ENCODE measurements around the gene OIP5. TPM values are rescaled to one million over a fixed set of nuclear protein-coding genes. Genes with fewer than 3 reads are reported as not detected.
"Not testable (repeated sequence)": the region's sequence is repeated elsewhere in the genome, so short reads cannot be mapped to it uniquely, and the experiment has no call there.

OIP5 gene
- total and polyA plus RNA-seq, 4 donors = 0.47 to 1.5 (median 0.94) TPM

- H3K4me1 ChIP-seq (ENCODE audit: control insufficient read depth in 5 of 5, insufficient read depth in 5 of 5, low read length in 5 of 5) = no peaks in the 10 kb centered on the region
- H3K9ac ChIP-seq (ENCODE audit: insufficient read depth in 1 of 2, low read length in 2 of 2) = no peak overlapping the region
- H3K27ac ChIP-seq (ENCODE audit: low read depth in 1 of 2, low read length in 1 of 2) = peak overlapping the region in 1 of 2 donors; percentile 31
- ATAC-seq (ENCODE audit: insufficient read depth, low FRiP score) (no peak), DNase-seq (no peak)
- H3K36me3 ChIP-seq (ENCODE audit: control insufficient read depth in 4 of 4, insufficient read depth in 4 of 4, low read length in 4 of 4) = peaks cover 0 to 29% (median 15%) of the 10 kb centered on the region in 4 donors
- H3K27me3 ChIP-seq (ENCODE audit: control insufficient read depth in 3 of 3, insufficient read depth in 3 of 3, low read length in 2 of 3) = no peaks in the 10 kb centered on the region
- TF ChIP-seq CTCF (IDR thresholded peaks at IDR 0.05; ENCODE audit: control extremely low read depth, extremely low read depth) = no peak
- H3K4me3 ChIP-seq = no peak overlapping the region
- H3K9me3 ChIP-seq (ENCODE audit: control insufficient read depth in 4 of 4, insufficient read depth in 3 of 4, low read length in 3 of 4) = no peaks in the 10 kb centered on the region
Measured at GRCh38 chr15:41276831-41277230, 55.6 kb downstream of the OIP5 start.

GRCh38 chr15:41269887-41270286 is 62.5 kb downstream of the OIP5 start:
- H3K4me1 ChIP-seq (ENCODE audit: control insufficient read depth in 5 of 5, insufficient read depth in 5 of 5, low read length in 5 of 5) = no peaks in the 10 kb centered on the region
- no peak overlapping the region for H3K27ac ChIP-seq (ENCODE audit: low read depth in 1 of 2, low read length in 1 of 2)
- WGBS, 2 donors = 97% methylated on average over 2 of the region's 2 CpGs
- ATAC-seq (ENCODE audit: insufficient read depth, low FRiP score) (no peak), DNase-seq (no peak)
- no peak overlapping the region for H3K4me3 ChIP-seq
- no peaks in the 10 kb centered on the region for H3K27me3 ChIP-seq (ENCODE audit: control insufficient read depth in 3 of 3, insufficient read depth in 3 of 3, low read length in 2 of 3)
- no peaks in the 10 kb centered on the region for H3K9me3 ChIP-seq (ENCODE audit: control insufficient read depth in 4 of 4, insufficient read depth in 3 of 4, low read length in 3 of 4)
- TF ChIP-seq CTCF (IDR thresholded peaks at IDR 0.05; ENCODE audit: control extremely low read depth, extremely low read depth) = no peak
- H3K36me3 ChIP-seq (ENCODE audit: control insufficient read depth in 4 of 4, insufficient read depth in 4 of 4, low read length in 4 of 4) = peaks cover 0 to 17% (median 14%) of the 10 kb centered on the region in 4 donors
- no peak overlapping the region for H3K9ac ChIP-seq (ENCODE audit: insufficient read depth in 1 of 2, low read length in 2 of 2)

GRCh38 chr15:41263891-41264351 is 68.5 kb downstream of the OIP5 start:
- H3K36me3 ChIP-seq (ENCODE audit: control insufficient read depth in 4 of 4, insufficient read depth in 4 of 4, low read length in 4 of 4) = peaks cover 5 to 20% (median 8%) of the 10 kb centered on the region in 4 donors
- no peak for TF ChIP-seq CTCF (IDR thresholded peaks at IDR 0.05; ENCODE audit: control extremely low read depth, extremely low read depth)
- peak in 1 of 3 donors; percentile 22 for DNase-seq
- H3K27me3 ChIP-seq (ENCODE audit: control insufficient read depth in 3 of 3, insufficient read depth in 3 of 3, low read length in 2 of 3) = no peaks in the 10 kb centered on the region
- H3K9me3 ChIP-seq (ENCODE audit: control insufficient read depth in 4 of 4, insufficient read depth in 3 of 4, low read length in 3 of 4) = no peaks in the 10 kb centered on the region
- peaks cover 2 to 21% (median 4%) of the 10 kb centered on the region in 5 donors for H3K4me1 ChIP-seq (ENCODE audit: control insufficient read depth in 5 of 5, insufficient read depth in 5 of 5, low read length in 5 of 5)
- H3K4me3 ChIP-seq = no peak overlapping the region
- no peak overlapping the region for H3K9ac ChIP-seq (ENCODE audit: insufficient read depth in 1 of 2, low read length in 2 of 2)
- 49 to 52% methylated on average over 6 of the region's 6 CpGs for WGBS, 2 donors
- ATAC-seq (ENCODE audit: insufficient read depth, low FRiP score) = peak; percentile 41
- H3K27ac ChIP-seq (ENCODE audit: low read depth in 1 of 2, low read length in 1 of 2) = peak overlapping the region in 1 of 2 donors; percentile 1

- Histone ChIP-seq H3K27me3 (ENCODE audit: control insufficient read depth in 3 of 3, insufficient read depth in 3 of 3, low read length in 2 of 3) (no peaks in the 10 kb centered on the region), H3K4me3 (no peak overlapping the region), H3K4me1 (ENCODE audit: control insufficient read depth in 5 of 5, insufficient read depth in 5 of 5, low read length in 5 of 5) (peaks cover 2 to 24% (median 4%) of the 10 kb centered on the region in 5 donors), H3K9ac (ENCODE audit: insufficient read depth in 1 of 2, low read length in 2 of 2) (no peak overlapping the region), H3K36me3 (ENCODE audit: control insufficient read depth in 4 of 4, insufficient read depth in 4 of 4, low read length in 4 of 4) (peaks cover 8 to 24% (median 9%) of the 10 kb centered on the region in 4 donors), H3K9me3 (ENCODE audit: control insufficient read depth in 4 of 4, insufficient read depth in 3 of 4, low read length in 3 of 4) (no peaks in the 10 kb centered on the region), H3K27ac (ENCODE audit: low read depth in 1 of 2, low read length in 1 of 2) (no peak overlapping the region)
- DNase-seq (no peak), ATAC-seq (ENCODE audit: insufficient read depth, low FRiP score) (no peak)
- TF ChIP-seq CTCF (IDR thresholded peaks at IDR 0.05; ENCODE audit: control extremely low read depth, extremely low read depth) = no peak
- WGBS, 2 donors = 73 to 90% methylated on average over 8 of the region's 8 CpGs
Measured at GRCh38 chr15:41262571-41262970, 69.8 kb downstream of the OIP5 start.

GRCh38 chr15:41260924-41261323 is 71.5 kb downstream of the OIP5 start:
- not testable (repeated sequence) for H3K27ac ChIP-seq (ENCODE audit: low read depth in 1 of 2, low read length in 1 of 2); H3K9ac ChIP-seq (ENCODE audit: insufficient read depth in 1 of 2, low read length in 2 of 2); DNase-seq; H3K9me3 ChIP-seq (ENCODE audit: control insufficient read depth in 4 of 4, insufficient read depth in 3 of 4, low read length in 3 of 4); H3K4me3 ChIP-seq; ATAC-seq (ENCODE audit: insufficient read depth, low FRiP score); H3K27me3 ChIP-seq (ENCODE audit: control insufficient read depth in 3 of 3, insufficient read depth in 3 of 3, low read length in 2 of 3)
- Histone ChIP-seq H3K36me3 (ENCODE audit: control insufficient read depth in 4 of 4, insufficient read depth in 4 of 4, low read length in 4 of 4) (peaks cover 8 to 20% (median 10%) of the 10 kb centered on the region in 4 donors), H3K4me1 (ENCODE audit: control insufficient read depth in 5 of 5, insufficient read depth in 5 of 5, low read length in 5 of 5) (peaks cover 2 to 28% (median 4%) of the 10 kb centered on the region in 5 donors)
- 95 to 97% methylated on average over 7 of the region's 7 CpGs for WGBS, 2 donors
